Heart left ventricle (tissue), 13 donors: ENCODE results near the gene RCE1.

Experiments used
- POLR2A ChIP-seq, 2 donors: fragments of 450-650 bp; IDR thresholded peaks; one replicate each; pipeline ENCODE4 v1.6.1; 2017; ENCODE audit warnings: antibody characterized with exemption in 2 of 2, mild to moderate bottlenecking in 2 of 2, moderate library complexity in 2 of 2
- TF ChIP-seq, protein P1 (sequence below), 12 donors: fragments of 200-600 bp; sonication (generic) in 4 of 12; IDR thresholded peaks; one replicate each; pipeline versions ENCODE4 v1.5.0 to v1.8.0; 2018 to 2022; ENCODE audit warnings: antibody characterized with exemption in 12 of 12, mild to moderate bottlenecking in 5 of 12
- donor health status: ischemic (EF 13 %, LVEDD 7.1; RV severe dilation, severe dysfunction).
- donor health status: DM: no; HTN: yes; CAD: no.
- donor health status: DM: no; HTN: no; CAD: no.
- donor health status: ischemic (EF 25% LVEDD 6.9; RV normal size, moderate dysfunction).
- donor health status: ischemic (EF 25% LVEDD 5.7; RV mildly dilated, moderate dysfunction).
- donor health status: ischemic (EF 35%, LVEDD 5.7; RV mildly dilated, moderate dysfunction).
- donor health status: nonischemic (EF 11% LVEDD 7.7; RV severe dilation, severe dysfunction).
- donor health status: DM: yes; HTN: yes; CAD: no.
- donor health status: PGD.
- donor health status: ischemic (EF 29% LVEDD 5.4; RV normal size, mild dysfunction).
- donor health status: nonischemic (EF 23%, LVEDD 6.1; RV moderate dilation, normal function).

GRCh38 chr11:66874232-66874631 is 31.0 kb downstream of the RCE1 start:
- TF ChIP-seq, protein P1, sequence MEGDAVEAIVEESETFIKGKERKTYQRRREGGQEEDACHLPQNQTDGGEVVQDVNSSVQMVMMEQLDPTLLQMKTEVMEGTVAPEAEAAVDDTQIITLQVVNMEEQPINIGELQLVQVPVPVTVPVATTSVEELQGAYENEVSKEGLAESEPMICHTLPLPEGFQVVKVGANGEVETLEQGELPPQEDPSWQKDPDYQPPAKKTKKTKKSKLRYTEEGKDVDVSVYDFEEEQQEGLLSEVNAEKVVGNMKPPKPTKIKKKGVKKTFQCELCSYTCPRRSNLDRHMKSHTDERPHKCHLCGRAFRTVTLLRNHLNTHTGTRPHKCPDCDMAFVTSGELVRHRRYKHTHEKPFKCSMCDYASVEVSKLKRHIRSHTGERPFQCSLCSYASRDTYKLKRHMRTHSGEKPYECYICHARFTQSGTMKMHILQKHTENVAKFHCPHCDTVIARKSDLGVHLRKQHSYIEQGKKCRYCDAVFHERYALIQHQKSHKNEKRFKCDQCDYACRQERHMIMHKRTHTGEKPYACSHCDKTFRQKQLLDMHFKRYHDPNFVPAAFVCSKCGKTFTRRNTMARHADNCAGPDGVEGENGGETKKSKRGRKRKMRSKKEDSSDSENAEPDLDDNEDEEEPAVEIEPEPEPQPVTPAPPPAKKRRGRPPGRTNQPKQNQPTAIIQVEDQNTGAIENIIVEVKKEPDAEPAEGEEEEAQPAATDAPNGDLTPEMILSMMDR (IDR thresholded peaks at IDR 0.05), result no peak
- TF ChIP-seq POLR2A (IDR thresholded peaks at IDR 0.05), result no peak
